ENCODE results near the gene CIB4.

GRCh38 chr2:26657265-26657664 lies 16.1 kb upstream of the CIB4 start:
- TF ChIP-seq CTCF (conservative IDR thresholded peaks at IDR 0.05 in 1 of 2, IDR thresholded peaks at IDR 0.05 in 1 of 2; ENCODE audit: extremely low read depth in 1 of 2, insufficient read depth in 1 of 2, low read depth in 1 of 2, low read length in 2 of 2) (no peak), EZH2 (IDR thresholded peaks at IDR 0.05; ENCODE audit: borderline replicate concordance, low read length) (no peak)

All from mammary epithelial cell (primary cell).